Pons (tissue), 1 donor: ENCODE data around the gene DIP2C.
"Not testable (repeated sequence)": the region's sequence is repeated elsewhere in the genome, so short reads cannot be mapped to it uniquely, and the experiment has no call there.

ENCODE experiments used
- DNase-seq: peaks from one replicate; pipeline ENCODE4 v3.0.0-alpha.2; 2016; ENCODE audit warnings: low spot score

Gene DIP2C

DNA sequence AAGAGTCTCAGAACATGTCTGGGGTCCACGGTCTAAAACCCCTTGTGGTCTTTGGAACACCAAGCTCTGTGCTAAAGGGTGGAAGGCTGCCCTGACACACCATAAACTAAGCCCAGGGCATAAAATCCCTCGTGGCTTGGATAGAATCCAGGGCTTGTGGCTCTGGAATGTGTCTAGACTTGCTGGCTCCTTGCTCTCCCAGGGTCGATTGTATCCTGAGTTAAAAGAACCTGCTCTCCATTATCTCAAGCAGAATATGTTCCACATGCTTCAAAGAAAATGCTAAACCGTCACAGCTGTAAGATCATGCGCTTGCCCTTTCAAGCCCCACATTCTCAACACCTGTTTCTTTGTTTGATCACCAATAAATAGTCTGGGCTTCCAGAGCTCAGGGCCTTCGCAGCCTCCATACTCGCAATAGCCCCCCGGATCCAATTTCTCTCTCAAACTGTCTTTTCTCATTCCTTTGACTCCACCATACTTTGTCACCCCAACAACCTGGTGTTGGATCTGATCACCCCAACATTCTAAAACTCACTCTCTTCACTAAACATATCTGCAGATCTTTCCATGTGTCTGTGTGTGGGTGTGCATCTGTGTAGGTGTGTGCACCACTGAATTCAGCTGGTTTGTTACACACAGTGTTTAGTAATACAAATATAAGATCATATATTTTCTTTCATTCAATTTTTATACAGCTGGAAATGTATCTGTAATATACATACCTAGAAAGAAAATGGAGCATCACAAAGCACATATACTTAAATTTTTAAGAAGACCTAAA, 315.8 kb downstream of the DIP2C start:
- no peak for DNase-seq

GRCh38 chr10:373015-373414, 316.5 kb downstream of the DIP2C start:
- DNase-seq, result no peak

DNA sequence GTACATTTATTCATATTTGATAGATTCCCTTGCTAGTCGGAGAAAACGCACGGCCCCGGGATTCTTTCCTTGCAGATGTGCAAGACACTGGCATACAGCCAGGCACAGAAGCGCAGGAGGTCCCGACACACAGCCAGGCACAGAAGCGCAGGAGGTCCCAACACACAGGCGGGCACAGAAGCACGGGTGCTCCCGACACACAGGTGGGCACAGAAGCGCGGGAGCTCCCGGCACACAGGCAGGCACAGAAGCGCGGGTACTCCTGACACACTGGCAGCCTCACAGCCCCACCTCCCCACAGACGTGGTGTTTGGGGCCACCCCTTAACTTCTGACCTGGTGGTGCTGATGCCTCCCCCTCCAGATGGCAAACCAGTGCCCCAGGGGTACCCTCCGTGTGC, 316.9 kb downstream of the DIP2C start:
- DNase-seq, result no peak

DNA sequence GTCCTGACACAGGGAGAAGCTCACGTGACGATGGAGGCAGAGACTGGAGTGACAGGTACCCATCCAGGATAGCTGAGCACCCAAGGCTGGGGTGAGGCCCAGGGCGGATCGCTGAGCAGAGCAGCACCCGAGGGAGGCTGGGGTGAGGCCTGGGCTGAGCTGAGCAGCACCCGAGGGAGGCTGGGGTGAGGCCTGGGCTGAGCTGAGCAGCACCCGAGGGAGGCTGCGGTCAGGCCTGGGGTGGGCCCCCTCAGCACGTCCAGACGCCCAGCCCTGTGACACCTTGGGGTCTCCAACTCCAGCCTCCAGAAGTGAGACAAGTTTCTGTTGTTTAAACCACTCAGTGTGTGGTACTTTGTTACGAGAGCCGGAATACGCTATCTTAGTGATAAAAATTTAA, 318.0 kb downstream of the DIP2C start:
- no peak for DNase-seq

- DNase-seq, result no peak
Observed at GRCh38 chr10:370449-370825, 319.0 kb downstream of the DIP2C start.

- no peak for DNase-seq
Observed at GRCh38 chr10:369684-370448, 319.6 kb downstream of the DIP2C start.

- DNase-seq, result no peak
Observed at GRCh38 chr10:369221-369683, 320.2 kb downstream of the DIP2C start.

DNA sequence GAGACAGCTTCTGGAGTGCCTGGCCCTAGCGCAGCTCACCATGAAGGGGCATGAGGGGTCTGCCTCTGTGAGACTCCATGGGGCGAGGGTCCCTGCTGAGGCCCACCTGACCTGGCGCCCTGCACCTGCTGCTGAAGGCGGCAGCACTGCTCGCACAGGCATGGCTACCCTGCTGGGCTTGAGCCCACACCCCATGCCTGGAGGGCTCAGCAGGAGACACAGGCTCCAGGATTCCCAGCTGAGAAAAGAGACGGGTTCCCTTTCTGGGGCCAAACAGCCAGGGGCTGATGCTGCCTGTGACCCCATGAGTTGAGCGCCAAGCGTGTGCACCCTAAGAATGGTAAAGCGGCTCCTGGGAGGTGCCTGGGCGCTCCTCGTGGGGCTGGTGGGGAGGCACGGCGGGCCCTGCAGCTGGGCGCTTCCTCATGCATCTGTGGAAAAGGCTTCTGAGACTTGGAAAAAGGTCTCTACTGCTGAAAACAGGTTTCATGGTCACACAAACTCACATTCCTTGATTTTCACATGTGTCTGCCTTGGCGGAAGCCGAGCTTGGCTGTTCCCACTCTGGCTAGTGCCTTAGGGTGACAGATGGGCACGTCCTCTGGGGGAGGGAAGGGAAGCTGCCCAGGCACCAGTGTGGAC, 320.8 kb downstream of the DIP2C start:
- no peak for DNase-seq

GRCh38 chr10:368107-368506, 321.4 kb downstream of the DIP2C start:
- not testable (repeated sequence) for DNase-seq

GRCh38 chr10:367636-368035, 321.8 kb downstream of the DIP2C start:
- DNase-seq, result no peak

- DNase-seq, result no peak
Observed at GRCh38 chr10:366186-366585, 323.3 kb downstream of the DIP2C start.

DNA sequence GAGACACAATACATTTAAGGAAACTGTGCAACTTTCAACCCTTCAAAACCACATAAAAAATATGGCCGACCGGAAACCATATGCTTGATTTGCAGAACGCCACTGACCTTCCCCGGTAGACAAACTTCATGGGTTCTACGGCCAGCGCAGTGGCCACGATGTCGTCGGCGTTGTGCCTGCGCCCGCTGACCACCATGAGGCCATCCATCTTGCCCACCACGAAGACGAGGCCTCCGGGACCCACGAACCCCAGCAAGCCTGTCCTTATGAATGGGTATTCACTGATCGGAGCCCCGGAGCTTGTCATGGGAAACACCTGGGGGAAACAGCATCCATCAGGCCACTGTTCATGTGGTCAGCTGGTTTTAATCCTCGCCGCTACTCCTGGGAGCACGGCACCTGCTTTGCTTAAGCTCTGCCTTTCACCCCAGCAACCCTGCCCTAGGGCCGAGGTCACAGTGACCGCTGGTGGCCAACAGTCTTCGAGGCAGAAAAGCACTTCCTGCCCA, 325.1 kb downstream of the DIP2C start:
- no peak for DNase-seq

DNA sequence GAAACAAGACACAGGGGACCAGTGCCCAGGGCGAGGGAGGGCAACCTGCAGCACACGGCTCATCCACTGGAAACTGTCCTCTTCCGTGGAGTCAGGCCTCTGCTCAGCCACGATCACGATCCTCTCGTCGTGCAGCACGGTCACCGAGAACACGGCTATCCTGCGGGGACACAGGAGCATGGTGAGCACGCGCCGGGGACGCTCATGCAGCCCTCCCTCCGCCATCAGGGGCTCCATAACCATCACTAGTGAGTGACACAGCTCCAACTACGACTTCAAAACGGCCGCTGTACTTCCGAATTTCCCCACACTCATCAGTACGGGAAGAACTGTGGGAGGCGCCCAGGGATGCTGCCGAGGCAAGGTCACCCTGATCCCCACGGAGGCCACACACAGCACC, 326.3 kb downstream of the DIP2C start:
- no peak for DNase-seq

DNA sequence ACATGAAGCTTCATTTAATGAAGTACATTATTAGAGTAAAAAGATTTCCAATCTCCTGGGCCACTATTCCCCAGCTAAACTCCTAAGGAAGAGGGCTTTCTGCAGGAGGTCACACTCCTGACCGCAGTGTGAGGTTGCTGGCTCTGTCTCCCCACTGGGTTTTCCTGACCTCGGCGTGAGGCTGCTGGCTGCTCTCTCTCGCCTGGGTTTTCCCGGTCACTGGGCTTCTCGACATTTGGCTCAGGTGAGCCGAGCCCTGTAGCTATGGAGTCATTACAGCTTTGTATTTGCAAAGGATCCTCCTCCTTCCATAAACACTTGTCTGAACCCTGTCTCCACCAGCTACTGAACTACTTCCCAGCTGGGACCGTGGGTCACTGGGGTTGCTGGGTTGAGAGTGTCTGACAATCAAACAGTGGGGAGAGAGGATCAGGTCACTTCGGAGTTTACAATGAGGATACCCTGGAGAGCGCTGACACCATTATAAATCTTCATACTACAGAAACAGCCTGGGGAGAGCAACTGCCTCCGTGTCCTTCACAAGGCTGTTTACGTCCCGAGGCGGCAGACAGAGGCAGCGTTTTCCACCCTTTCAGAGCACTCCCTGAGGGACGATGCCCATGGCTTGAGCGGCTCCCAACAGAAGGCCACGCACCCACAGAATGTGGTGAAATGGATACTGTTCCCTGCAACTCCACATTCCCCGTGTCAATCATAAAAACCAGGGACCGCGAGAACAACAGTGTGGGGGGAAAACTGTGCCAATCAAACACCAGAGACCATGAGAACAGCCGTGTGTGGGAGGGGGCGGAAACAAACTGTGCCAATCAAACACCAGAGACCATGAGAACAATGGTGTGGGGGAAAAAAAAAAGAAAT, 328.0 kb downstream of the DIP2C start:
- no peak for DNase-seq

- no peak for DNase-seq
Observed at GRCh38 chr10:360653-361052, 328.8 kb downstream of the DIP2C start.

DNA sequence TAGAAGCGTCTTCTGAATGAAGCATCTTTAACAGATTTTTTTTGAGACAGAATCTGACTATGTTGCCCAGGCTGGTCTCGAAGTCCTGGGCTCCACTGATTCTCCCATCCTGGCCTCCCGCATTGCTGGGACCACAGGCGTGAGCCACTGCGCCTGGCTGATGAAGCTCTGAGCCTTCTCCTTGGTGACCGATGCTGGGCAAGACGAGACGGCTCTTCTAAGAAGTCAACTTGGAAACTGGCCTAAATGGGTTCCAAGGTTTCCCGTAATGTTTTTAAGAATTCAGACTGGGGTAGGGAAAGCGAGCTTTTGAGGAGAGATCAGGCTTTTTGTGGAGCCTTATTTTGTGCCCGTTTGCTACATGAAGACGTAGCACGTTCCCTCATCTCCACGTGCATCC, 329.7 kb downstream of the DIP2C start:
- DNase-seq, result peak; percentile 16

DNA sequence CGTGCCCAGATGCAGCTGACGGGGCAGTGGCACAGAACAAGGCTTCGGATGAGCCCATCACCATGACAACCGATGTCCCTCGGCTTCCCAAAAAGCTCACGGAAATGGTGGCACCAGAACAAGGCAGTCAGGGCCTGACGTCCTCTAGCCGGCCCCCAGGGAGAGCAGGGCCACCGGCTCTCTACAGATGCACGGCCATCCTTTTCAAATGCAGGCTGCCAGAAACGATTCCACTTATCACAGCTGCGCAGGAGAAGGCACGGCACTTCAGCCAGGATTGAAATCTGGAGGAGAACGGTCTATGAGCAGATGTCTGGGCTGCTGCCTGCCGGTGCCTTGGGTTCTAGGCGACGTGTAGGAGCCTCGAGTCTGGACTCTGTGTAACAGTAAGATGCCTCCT, 330.4 kb downstream of the DIP2C start:
- no peak for DNase-seq

- no peak for DNase-seq
Observed at GRCh38 chr10:357201-357950, 332.1 kb downstream of the DIP2C start.

DNA sequence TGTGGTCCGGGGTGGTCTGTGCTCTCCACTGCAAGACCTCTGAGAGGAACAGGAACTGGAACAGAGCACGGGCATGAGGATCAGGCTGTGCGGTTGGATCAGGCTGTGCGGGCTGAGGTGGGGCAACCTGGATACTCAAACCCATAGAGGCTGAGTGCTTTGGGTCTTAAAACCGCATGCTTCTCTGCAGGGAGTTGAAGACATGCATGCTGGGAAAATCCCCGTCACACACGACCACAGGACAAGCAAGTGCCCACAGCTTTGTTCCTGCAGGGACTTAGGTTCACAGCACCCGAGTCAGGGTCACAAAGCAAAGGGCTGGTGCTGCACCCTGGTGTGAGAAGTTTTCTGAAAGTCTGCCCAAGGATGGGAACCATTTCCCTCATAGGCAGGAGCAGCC, 333.0 kb downstream of the DIP2C start:
- no peak for DNase-seq

DNA sequence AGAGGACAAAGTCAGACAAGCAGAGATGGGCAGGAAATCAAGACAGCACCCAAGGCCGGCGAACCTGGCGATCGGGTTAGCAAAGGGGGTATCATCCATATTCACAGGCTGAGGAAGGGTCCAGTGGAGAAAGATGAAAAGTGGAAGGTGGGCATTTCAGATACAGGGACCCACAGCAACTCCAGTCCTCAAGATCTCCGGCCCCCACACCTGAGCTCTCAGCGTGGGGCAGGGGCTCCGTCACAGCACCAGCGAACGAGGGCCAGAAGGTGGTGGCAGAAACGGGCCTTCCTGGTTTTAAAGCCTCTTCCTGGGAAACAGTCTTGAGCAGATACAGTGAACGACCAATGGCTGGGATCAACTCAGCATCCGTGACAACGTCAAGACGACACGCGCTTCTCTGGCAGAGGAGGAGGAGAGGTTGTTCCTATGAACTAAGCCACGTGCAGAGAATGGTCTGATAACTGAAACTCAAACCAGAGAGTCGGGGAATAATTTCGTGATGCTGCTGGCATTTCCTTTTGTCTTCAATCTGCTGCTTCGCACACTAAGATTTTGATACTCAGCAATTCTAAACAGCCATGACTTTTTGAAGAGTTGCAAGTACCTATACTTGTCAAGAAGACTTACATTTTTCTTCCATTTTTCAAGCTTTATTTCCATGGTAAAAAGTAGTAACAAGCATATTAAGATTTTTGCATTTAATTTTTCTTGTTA, 334.4 kb downstream of the DIP2C start:
- no peak for DNase-seq
